GM19468 (cell line): ENCODE results near the gene FBXW4.

ENCODE experiments used
- ATAC-seq: cut with Tn5 transposase; IDR thresholded peaks from one replicate; pipeline ENCODE4 v1.9.1; 2021; ENCODE audit warnings: mild to moderate bottlenecking, moderate library complexity, moderate number of reproducible peaks; ENCODE audit not compliant: unreplicated experiment; ENCODE audit errors: extremely low read depth

FBXW4 gene

GRCh38 chr10:101571271-101571925, 123.6 kb downstream of the FBXW4 start:
- no peak for ATAC-seq

GRCh38 chr10:101570428-101571270, 124.3 kb downstream of the FBXW4 start:
- ATAC-seq = no peak

DNA sequence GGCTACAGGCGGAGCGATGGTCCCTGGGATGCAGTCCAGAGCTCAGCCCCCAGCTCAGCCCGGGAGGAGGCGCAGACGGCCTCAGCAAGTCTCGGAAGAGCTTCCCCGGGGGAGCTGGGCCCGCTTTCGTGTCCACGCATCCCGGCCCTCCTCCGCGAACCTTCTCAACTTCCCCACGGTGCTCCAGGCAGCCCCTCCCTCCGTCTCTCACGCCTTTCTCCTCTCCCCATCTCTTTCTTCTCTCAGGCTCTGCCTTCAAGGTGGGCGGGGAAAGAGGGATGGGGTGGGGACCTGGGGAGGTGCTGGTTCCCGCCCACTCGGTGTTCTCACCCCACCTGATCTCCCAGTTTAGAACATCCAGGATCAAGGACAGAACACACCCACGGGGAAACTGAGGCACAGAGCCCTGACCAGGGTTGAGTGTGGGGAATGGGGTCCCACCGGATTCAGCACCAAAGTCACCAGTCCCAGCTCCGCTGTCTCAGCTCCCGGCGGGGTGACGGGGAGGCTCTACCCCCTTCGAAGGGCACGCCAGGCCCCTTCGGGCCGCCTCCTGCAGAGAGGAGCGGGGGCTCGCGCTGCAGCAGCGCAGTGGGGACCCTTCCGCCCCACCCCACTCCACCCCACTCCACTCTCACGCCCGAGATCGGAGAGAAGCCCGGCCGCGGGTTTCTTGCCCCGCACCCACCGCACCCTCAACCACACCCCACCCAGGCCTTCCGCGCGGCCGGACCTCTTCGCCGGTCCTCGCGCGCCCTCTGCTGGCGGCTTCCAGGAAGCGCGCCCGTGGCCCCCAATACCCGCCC, 125.1 kb downstream of the FBXW4 start:
- ATAC-seq = no peak

DNA sequence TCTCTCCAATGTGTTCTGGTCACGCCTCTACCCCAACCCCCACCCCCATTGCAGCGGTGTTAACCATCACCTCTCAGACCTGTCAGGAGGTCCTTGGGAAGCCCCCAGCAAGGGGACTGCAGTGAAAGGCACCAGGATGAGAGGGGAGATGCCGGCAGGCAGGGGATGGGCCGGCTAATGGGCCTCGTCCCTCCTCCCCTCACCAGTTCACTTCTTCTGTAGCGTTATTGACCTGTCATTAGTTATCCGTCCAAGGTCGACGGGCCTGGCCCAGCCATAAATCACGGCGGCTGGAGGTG, 125.7 kb downstream of the FBXW4 start:
- ATAC-seq = no peak

- ATAC-seq = no peak
Observed at GRCh38 chr10:101568054-101568745, 126.8 kb downstream of the FBXW4 start.

DNA sequence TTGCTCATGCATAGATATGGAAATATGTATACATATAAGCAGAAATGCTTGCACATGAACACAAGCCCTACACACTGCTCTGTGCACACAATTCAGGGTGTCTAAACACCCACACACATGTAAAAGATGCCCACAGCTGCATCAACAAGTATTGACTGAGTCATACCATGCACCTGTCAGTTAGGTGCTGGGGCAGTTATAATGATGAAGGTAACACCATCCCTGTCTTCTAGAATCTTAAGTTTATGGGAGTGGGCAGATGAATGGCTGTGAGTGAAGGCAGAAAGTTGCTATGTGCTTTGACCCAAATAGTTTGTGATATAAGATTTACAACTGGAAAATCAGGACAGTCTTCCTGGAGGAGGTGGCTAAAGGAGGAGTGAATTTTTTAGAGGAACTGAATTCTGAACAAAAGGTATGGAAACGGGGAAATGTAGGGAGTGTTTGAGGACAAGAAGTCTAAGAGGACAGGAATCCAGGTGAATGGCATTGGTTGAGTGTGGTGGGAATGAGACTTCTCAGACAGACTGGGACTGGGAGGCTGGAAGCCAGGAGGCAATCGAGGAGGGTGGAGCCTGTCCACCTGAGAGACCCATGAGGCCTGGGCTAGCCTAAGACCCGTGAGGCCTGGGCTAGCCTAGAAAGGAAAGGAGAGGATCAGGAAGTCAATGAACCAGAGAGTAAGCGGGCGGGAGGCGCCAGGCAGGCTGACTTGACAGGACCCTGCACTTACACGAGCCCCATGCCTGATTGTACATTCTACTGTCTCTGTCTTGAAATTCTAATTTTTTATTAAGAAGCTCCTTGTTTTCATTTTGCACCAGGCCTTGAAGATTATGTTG, 127.6 kb downstream of the FBXW4 start:
- no peak for ATAC-seq

GRCh38 chr10:101566333-101567164, 128.4 kb downstream of the FBXW4 start:
- ATAC-seq = no peak

DNA sequence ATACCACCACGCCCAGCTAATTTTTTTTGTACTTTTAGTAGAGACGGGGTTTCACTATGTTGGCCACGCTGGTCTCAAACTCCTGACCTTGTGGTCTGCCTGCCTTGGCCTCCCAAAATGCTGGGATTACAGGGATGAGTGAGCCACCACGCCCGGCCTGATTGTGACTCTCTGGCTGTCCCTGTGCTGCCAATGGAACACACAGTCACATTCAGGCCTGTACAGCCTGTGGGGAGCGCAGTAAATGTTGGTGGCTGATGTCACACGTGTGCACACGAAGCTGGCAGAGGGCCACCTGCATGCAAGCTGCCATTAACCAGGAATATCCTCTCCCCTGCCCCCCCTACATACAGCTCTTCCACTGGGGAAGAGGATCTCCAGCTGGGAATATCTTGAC, 129.0 kb downstream of the FBXW4 start:
- ATAC-seq = no peak

- ATAC-seq = no peak
Observed at GRCh38 chr10:101565370-101565900, 129.5 kb downstream of the FBXW4 start.

GRCh38 chr10:101564490-101564991, 130.4 kb downstream of the FBXW4 start:
- ATAC-seq = no peak

DNA sequence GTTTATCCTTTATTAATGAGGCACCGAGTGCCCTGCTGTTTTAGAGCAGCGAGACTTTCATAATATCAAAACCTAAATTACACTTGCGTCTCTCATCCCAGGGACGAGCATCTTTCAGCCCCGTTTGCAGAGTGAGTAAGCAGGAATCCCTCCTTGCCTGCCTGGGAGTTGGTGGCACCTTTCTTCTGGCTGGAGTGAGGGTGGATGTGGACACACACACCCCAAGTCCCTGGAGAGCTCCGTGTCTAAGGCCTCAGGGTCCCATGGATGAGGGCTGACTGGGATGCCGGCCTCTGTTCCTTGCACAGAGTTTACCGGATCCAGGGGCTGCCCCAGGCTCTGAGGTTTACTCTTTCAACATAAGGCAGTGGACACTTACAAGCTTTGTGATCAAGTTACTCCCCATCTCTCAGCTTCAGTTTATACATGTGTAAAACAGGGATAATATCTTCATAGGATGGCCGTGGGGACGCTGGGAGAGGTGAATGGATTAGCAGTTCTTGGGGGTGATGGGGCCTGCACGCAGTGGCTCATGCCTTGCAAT, 131.4 kb downstream of the FBXW4 start:
- no peak for ATAC-seq

DNA sequence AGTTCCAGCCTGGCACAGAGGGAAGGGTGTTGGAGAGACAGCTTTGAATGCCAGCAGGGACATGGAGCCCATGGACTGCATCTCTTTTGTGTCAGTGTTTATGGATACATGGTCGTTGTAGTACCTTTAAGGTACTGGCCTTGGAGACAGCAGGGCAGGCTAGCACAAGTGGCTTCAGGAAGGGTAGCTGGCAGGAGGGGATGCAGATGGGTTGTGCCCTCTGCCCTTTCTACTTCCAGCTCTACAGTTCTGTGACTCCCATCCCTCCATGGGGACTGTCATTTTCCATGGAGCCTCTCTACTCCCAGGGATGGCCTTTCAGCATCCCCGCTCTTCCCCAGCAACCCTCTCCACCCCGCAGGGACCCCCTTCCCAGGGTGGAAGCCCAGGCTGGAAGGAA, 132.0 kb downstream of the FBXW4 start:
- ATAC-seq = no peak

GRCh38 chr10:101562231-101562630, 132.7 kb downstream of the FBXW4 start:
- no peak for ATAC-seq

- no peak for ATAC-seq
Observed at GRCh38 chr10:101561068-101561915, 133.7 kb downstream of the FBXW4 start.
